H1 (cell line): ENCODE measurements around the gene ADCY6. TPM values are rescaled to one million over a fixed set of nuclear protein-coding genes. Genes with fewer than 3 reads are reported as not detected.
A peak's percentile ranks its signal among the peaks of the same experiment; 100 is the strongest.

Experiments used
- CTCF ChIA-PET: fragments of 300-600 bp; sonication (Branson Sonifier 250); formaldehyde crosslinking; loops from one replicate; lab custom pipeline; 2021; ENCODE audit not compliant: partially characterized antibody; lab: Charles Lee
- POLR2A ChIA-PET: fragments of 300-600 bp; sonication (Branson Sonifier 250); formaldehyde crosslinking; loops from one replicate; lab custom pipeline; 2021; ENCODE audit warnings: inconsistent platforms; ENCODE audit not compliant: partially characterized antibody; lab: Charles Lee
- DNase-seq, 2 experiments: peaks; one replicate each; pipeline versions ENCODE4 v3.0.0 to v3.0.0-alpha.2; 2010 to 2022; ENCODE audit warnings: low spot score in 2 of 2, low read depth in 1 of 2, mixed read lengths in 1 of 2
- FAIRE-seq: peaks from 2 replicates; lab custom pipeline; 2011; peaks lifted over from hg19 to GRCh38; lab: Jason Lieb, UNC
- H2AFZ ChIP-seq: 2 replicates; pipeline ENCODE4 v1.8.1; 2012; ENCODE audit warnings: low read length, inconsistent platforms
- H2AK5ac ChIP-seq: 2 replicates; pipeline ENCODE4 v1.6.1; 2013; ENCODE audit warnings: low read depth, low read length
- H2BK120ac ChIP-seq: replicated peaks from 2 replicates; pipeline ENCODE3; 2013; ENCODE audit warnings: low read depth, low read length, inconsistent platforms
- H2BK12ac ChIP-seq: 2 replicates; pipeline ENCODE4 v1.6.1; 2013; ENCODE audit warnings: low read depth, low read length
- H2BK15ac ChIP-seq: 2 replicates; pipeline ENCODE4 v1.6.1; 2013; ENCODE audit warnings: low read length
- H2BK20ac ChIP-seq: 2 replicates; pipeline ENCODE4 v1.6.1; 2013; ENCODE audit warnings: low read length
- H2BK5ac ChIP-seq: 2 replicates; pipeline ENCODE4 v1.6.1; 2013; ENCODE audit warnings: low read depth, low read length
- H3K14ac ChIP-seq: 2 replicates; pipeline ENCODE4 v1.6.1; 2013; ENCODE audit warnings: inconsistent platforms; ENCODE audit not compliant: insufficient read length
- H3K18ac ChIP-seq: 2 replicates; pipeline ENCODE4 v1.6.1; 2013; ENCODE audit warnings: low read length; ENCODE audit errors: extremely low read depth
- H3K23ac ChIP-seq: 2 replicates; pipeline ENCODE4 v1.6.1; 2013; ENCODE audit warnings: inconsistent platforms; ENCODE audit not compliant: insufficient read length
- H3K23me2 ChIP-seq: 2 replicates; pipeline ENCODE4 v1.6.1; 2013; ENCODE audit warnings: low read depth, low read length
- H3K27ac ChIP-seq: 2 replicates; pipeline ENCODE4 v1.6.1; 2011; ENCODE audit warnings: low read depth, low read length, inconsistent platforms
- H3K27me3 ChIP-seq, 4 experiments: replicated peaks in 1 of 4; 1 replicate in 1 of 4; 2 replicates in 3 of 4; pipeline versions ENCODE4 v1.6.1 to v1.8.1; 2011 to 2013; ENCODE audit warnings: low read length in 3 of 4, mild to moderate bottlenecking in 3 of 4, inconsistent platforms in 2 of 4, mixed read lengths in 2 of 4, moderate library complexity in 1 of 4; ENCODE audit not compliant: control insufficient read depth in 3 of 4, insufficient read depth in 3 of 4; ENCODE audit errors: extremely low read depth in 1 of 4
- H3K36me3 ChIP-seq, 4 experiments: 2 replicates each; pipeline versions ENCODE4 v1.6.1 to v1.8.1; 2011 to 2013; ENCODE audit warnings: mild to moderate bottlenecking in 4 of 4, low read length in 3 of 4, moderate library complexity in 2 of 4, control low read depth in 1 of 4, inconsistent platforms in 1 of 4; ENCODE audit not compliant: insufficient read depth in 4 of 4, control insufficient read depth in 2 of 4
- H3K4ac ChIP-seq: replicated peaks from 2 replicates; pipeline ENCODE3; 2013; ENCODE audit warnings: low read length, low read depth, mixed read lengths, inconsistent platforms; ENCODE audit not compliant: insufficient read length
- H3K4me1 ChIP-seq, 4 experiments: replicated peaks in 1 of 4; 1 replicate in 1 of 4; 2 replicates in 3 of 4; pipeline versions ENCODE4 v1.6.1 to v1.8.1; 2011 to 2013; ENCODE audit warnings: low read length in 3 of 4, inconsistent platforms in 2 of 4, mixed read lengths in 1 of 4; ENCODE audit not compliant: insufficient read depth in 4 of 4, control insufficient read depth in 3 of 4
- H3K4me2 ChIP-seq, 2 experiments: 2 replicates each; pipeline versions ENCODE4 v1.6.1 to v1.8.1; 2011 to 2013; ENCODE audit warnings: low read depth in 2 of 2, low read length in 2 of 2, control low read depth in 1 of 2, inconsistent platforms in 1 of 2, mild to moderate bottlenecking in 1 of 2; ENCODE audit not compliant: insufficient read depth in 1 of 2
- H3K4me3 ChIP-seq, 4 experiments: fragments of 200-600, 300-600 bp in 1 of 4; sonication (generic), shearing (Covaris generic), sonication (Bioruptor Twin) in 1 of 4; 2 replicates each; pipeline versions ENCODE4 v1.5.1 to v1.8.1; 2011 to 2016; ENCODE audit warnings: low read length in 4 of 4, low read depth in 3 of 4, control low read depth in 2 of 4, inconsistent platforms in 2 of 4, mild to moderate bottlenecking in 2 of 4, mixed read lengths in 1 of 4, moderate library complexity in 1 of 4; ENCODE audit not compliant: insufficient read depth in 2 of 4; ENCODE audit errors: extremely low read depth in 1 of 4
- H3K56ac ChIP-seq: replicated peaks from 2 replicates; pipeline ENCODE3; 2013; ENCODE audit warnings: low read depth, mild to moderate bottlenecking, mixed read lengths, low read length, inconsistent platforms; ENCODE audit not compliant: insufficient read length
- H3K79me1 ChIP-seq: 2 replicates; pipeline ENCODE4 v1.6.1; 2013; ENCODE audit warnings: low read depth, low read length, control low read depth
- H3K79me2 ChIP-seq, 2 experiments: 2 replicates each; pipeline versions ENCODE4 v1.6.1 to v1.8.1; 2012 to 2013; ENCODE audit warnings: low read length in 2 of 2, mild to moderate bottlenecking in 2 of 2, inconsistent platforms in 1 of 2; ENCODE audit not compliant: insufficient read depth in 2 of 2, control insufficient read depth in 1 of 2
- H3K9ac ChIP-seq, 4 experiments: replicated peaks in 1 of 4; 1 replicate in 1 of 4; 2 replicates in 3 of 4; pipeline versions ENCODE4 v1.6.1 to v1.8.1; 2011 to 2013; ENCODE audit warnings: low read depth in 3 of 4, low read length in 3 of 4, control low read depth in 2 of 4, mild to moderate bottlenecking in 2 of 4, moderate library complexity in 2 of 4, inconsistent platforms in 1 of 4; ENCODE audit errors: extremely low read depth in 1 of 4
- H3K9me3 ChIP-seq, 2 experiments: 2 replicates each; pipeline versions ENCODE4 v1.6.1 to v1.8.1; 2012 to 2013; ENCODE audit warnings: mild to moderate bottlenecking in 2 of 2, moderate library complexity in 2 of 2, control low read depth in 1 of 2, inconsistent platforms in 1 of 2, low read depth in 1 of 2, low read length in 1 of 2, mixed read lengths in 1 of 2; ENCODE audit not compliant: insufficient read depth in 2 of 2
- H4K20me1 ChIP-seq, 2 experiments: replicated peaks in 1 of 2; 2 replicates each; pipeline versions ENCODE3 to v1.8.1; 2011 to 2013; ENCODE audit warnings: inconsistent platforms in 2 of 2, low read length in 2 of 2, mild to moderate bottlenecking in 1 of 2; ENCODE audit not compliant: insufficient read depth in 2 of 2, control insufficient read depth in 1 of 2
- H4K5ac ChIP-seq: 2 replicates; pipeline ENCODE4 v1.6.1; 2013; ENCODE audit warnings: low read length, low read depth, mixed read lengths, inconsistent platforms; ENCODE audit not compliant: insufficient read length
- H4K8ac ChIP-seq: 2 replicates; pipeline ENCODE4 v1.8.0; 2013; ENCODE audit warnings: mild to moderate bottlenecking, moderate library complexity, low read length, inconsistent platforms; ENCODE audit not compliant: insufficient read depth; ENCODE audit errors: extremely low read depth
- H4K91ac ChIP-seq: replicated peaks from 2 replicates; pipeline ENCODE3; 2013; ENCODE audit warnings: low read length, mixed read lengths, inconsistent platforms; ENCODE audit not compliant: insufficient read length
- NRF1 ChIP-seq: IDR thresholded peaks from 2 replicates; pipeline ENCODE4 v1.6.1; 2011; ENCODE audit warnings: mild to moderate bottlenecking, low read depth, low read length, improper control_type of control experiment
- RAD21 ChIP-seq, 2 experiments: IDR thresholded peaks in 1 of 2; conservative IDR thresholded peaks in 1 of 2; 2 replicates each; pipeline ENCODE4 v1.6.1; 2011; ENCODE audit warnings: low read depth in 2 of 2, low read length in 2 of 2, improper control_type of control experiment in 1 of 2, inconsistent platforms in 1 of 2, mild to moderate bottlenecking in 1 of 2, moderate library complexity in 1 of 2
- ZNF274 ChIP-seq: IDR thresholded peaks from 2 replicates; pipeline ENCODE4 v1.7.0; 2012; ENCODE audit warnings: low read length, borderline replicate concordance; ENCODE audit errors: extremely low read depth
- WGBS, 2 experiments: shearing (Covaris generic) in 1 of 2; methylation state at CpG; one replicate each; pipeline versions ENCODE4 v1.1.6 to v1.1.7; 2013 to 2015; ENCODE audit warnings: low lambda C conversion rate in 2 of 2, mixed read lengths in 2 of 2, inconsistent platforms in 1 of 2, low coverage in 1 of 2, missing lambda C conversion rate in 1 of 2; ENCODE audit not compliant: insufficient replicate concordance in 2 of 2, insufficient coverage in 1 of 2, insufficient read length in 1 of 2; ENCODE audit errors: extremely low coverage in 1 of 2, missing lambda C conversion rate in 1 of 2; 5-methylcytosine and 5-hydroxymethylcytosine counted together
- polyA plus RNA-seq, 7 experiments: library from polyadenylated mRNA; depleted of rRNA in 3 of 7; stranded (reverse) in 5 of 7; unstranded in 2 of 7; fragments of >200 nt in 5 of 7; fragments of 200-250 nt in 2 of 7; gene quantifications; 1 replicate in 5 of 7; 2 replicates in 1 of 7; 4 replicates in 1 of 7; pipeline versions ENCODE4 v1.2.1 to v1.2.3, GENCODE V29; 2011 to 2013; ENCODE audit warnings: missing spikeins in 2 of 7, mixed read lengths in 2 of 7
- total RNA-seq: library from RNA; stranded (reverse); fragmentation: NEBNext Ultra II Directional; extraction: Animal tissue kit (Norgen Biotek cat#: 25700); gene quantifications from 2 replicates; pipeline ENCODE4 v1.2.1, GENCODE V29; 2021
- TF ChIP-seq, protein P1 (sequence below): IDR thresholded peaks from 2 replicates; pipeline ENCODE4 v1.6.1; 2012; ENCODE audit warnings: inconsistent platforms
- TF ChIP-seq, protein P2 (sequence below): IDR thresholded peaks from 2 replicates; pipeline ENCODE4 v1.6.1; 2012; ENCODE audit warnings: low read length, inconsistent platforms

Gene ADCY6
- total and polyA plus RNA-seq, 2 of the 8 experiments (the other 6 are each of a cell fraction or from before 2014, with no cell fraction given): 11.7 to 17.5 TPM

- no peak overlapping the region for H2BK120ac ChIP-seq
- ChIA-PET POLR2A (interaction anchor here (0.6 kb wide), 1 partner anchor 16 kb away, joined by 4 read pairs; no protein-coding TSS in a partner anchor), CTCF (interaction anchor here (1.7 to 4.1 kb wide), 2 partner anchors 18 to 23 kb away, joined by 5 to 24 read pairs; no protein-coding TSS in a partner anchor)
- H2BK12ac ChIP-seq: 0 out of 2 replicates have a peak overlapping the region, but pooled peaks have one; percentile 9
- no peak overlapping the region for H4K91ac ChIP-seq
- H3K14ac ChIP-seq: no peak overlapping the region
- no peak overlapping the region; the same call in 1 of the 2 replicates for H2BK5ac ChIP-seq
- no peak overlapping the region for H3K4ac ChIP-seq
- H3K9ac ChIP-seq: no peak overlapping the region
- WGBS, 2 experiments: 84% methylated on average over 6 of the region's 6 CpGs; no CpG with 5 or more reads in 1 of the 2 experiments
- no peak overlapping the region for H4K8ac ChIP-seq
- no peak overlapping the region for H3K18ac ChIP-seq
- H3K23ac ChIP-seq: no peak overlapping the region
- H2AK5ac ChIP-seq: no peak overlapping the region; the same call in 1 of the 2 replicates
- H3K79me2 ChIP-seq: no peaks in the 10 kb centered on the region
- H3K79me1 ChIP-seq: peaks cover 2% of the 10 kb centered on the region; the same call in 1 of the 2 replicates
- H3K4me1 ChIP-seq: peaks cover 0 to 14% (median 11%) of the 10 kb centered on the region in 4 experiments; a peak in 6 of 7 replicates
- no peak overlapping the region for H3K56ac ChIP-seq
- peak overlapping the region; percentile 37; the same call in 1 of the 2 replicates for H3K27ac ChIP-seq
- no peaks in the 10 kb centered on the region for H3K27me3 ChIP-seq
- H3K36me3 ChIP-seq: peaks cover 2 to 37% (median 25%) of the 10 kb centered on the region in 4 experiments; a peak in 7 of 8 replicates
- peak overlapping the region; percentile 32 to 37; a peak in 2 of 4 replicates for H3K4me2 ChIP-seq
- no peaks in the 10 kb centered on the region for H3K9me3 ChIP-seq
- no peak overlapping the region for H2AFZ ChIP-seq
- peaks cover 0 to 5% of the 10 kb centered on the region in 2 experiments for H4K20me1 ChIP-seq
- FAIRE-seq (no peak), DNase-seq (no peak)
- H3K4me3 ChIP-seq: no peak overlapping the region
- 0 out of 2 replicates have a peak overlapping the region, but pooled peaks have one; percentile 90 for H2BK20ac ChIP-seq
- H3K23me2 ChIP-seq: no peaks in the 10 kb centered on the region
- H2BK15ac ChIP-seq: 0 out of 2 replicates have a peak overlapping the region, but pooled peaks have one; percentile 46
- H4K5ac ChIP-seq: no peak overlapping the region
- TF ChIP-seq, protein P1, sequence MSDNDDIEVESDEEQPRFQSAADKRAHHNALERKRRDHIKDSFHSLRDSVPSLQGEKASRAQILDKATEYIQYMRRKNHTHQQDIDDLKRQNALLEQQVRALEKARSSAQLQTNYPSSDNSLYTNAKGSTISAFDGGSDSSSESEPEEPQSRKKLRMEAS: no peak
- TF ChIP-seq RAD21 (IDR thresholded peaks at IDR 0.05 in 1 of 2, conservative IDR thresholded peaks at IDR 0.05 in 1 of 2; ENCODE audit: low read depth in 2 of 2, low read length in 2 of 2) (no peak), ZNF274 (no peak), NRF1 (no peak)
- TF ChIP-seq, protein P2, sequence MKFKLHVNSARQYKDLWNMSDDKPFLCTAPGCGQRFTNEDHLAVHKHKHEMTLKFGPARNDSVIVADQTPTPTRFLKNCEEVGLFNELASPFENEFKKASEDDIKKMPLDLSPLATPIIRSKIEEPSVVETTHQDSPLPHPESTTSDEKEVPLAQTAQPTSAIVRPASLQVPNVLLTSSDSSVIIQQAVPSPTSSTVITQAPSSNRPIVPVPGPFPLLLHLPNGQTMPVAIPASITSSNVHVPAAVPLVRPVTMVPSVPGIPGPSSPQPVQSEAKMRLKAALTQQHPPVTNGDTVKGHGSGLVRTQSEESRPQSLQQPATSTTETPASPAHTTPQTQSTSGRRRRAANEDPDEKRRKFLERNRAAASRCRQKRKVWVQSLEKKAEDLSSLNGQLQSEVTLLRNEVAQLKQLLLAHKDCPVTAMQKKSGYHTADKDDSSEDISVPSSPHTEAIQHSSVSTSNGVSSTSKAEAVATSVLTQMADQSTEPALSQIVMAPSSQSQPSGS: no peak
Observed at GRCh38 chr12:48776956-48777355, 11.9 kb downstream of the ADCY6 start.
